ENCODE data around the gene FAM163B. TPM values are rescaled to one million over a fixed set of nuclear protein-coding genes. Genes with fewer than 3 reads are reported as not detected.
"Not testable (repeated sequence)": the region's sequence is repeated elsewhere in the genome, so short reads cannot be mapped to it uniquely, and the experiment has no call there.

Gene FAM163B
- total RNA-seq, 1 donor from 2014 or later: not detected

DNA sequence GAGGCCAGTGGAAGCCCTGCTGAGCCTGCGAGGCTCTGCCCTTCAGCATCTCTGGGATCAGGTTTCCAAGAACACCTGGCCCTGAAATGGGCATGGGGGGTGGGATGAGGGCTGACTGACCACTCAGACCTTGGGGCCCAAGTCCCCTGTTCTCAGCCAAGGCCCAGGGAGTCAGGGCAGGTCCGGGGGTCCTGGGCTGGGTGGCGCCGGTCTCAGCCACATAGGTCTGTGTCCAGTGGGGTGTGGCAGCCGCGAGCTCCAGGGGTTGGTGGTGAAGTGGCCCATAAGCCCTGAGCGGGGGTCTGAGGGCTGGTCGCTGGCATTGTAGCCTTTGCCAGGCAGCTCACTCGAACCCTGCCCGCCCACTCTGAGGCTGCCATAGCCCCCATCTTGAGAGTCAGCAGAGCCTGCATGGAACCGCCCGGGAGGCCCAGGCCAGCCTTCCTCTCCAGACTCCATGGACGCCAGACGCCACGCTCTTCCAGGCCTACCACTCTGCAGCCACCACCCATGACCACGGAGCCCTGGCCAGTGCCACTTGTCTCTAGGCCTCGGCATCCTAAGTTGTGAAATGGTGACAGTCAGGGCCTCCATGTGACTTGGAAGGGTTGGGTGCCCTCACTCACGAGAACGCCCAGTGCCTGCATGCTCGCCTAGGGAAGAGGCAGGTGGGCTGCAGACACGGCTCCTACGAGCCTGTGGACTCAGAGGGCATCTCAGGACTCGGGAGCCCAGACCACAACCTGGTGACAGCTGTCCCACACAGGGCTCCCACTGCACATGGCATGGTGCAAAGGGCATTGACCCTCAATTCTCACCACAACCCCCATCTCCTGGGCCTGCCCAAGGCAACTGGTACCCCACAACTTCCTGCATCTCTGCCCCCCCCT, 20.3 kb upstream of the FAM163B start:
- no peak overlapping the region for H3K27ac Mint-ChIP-seq
- DNase-seq (ENCODE audit: extremely low spot score, unreplicated experiment): no peak
- TF ChIP-seq, protein P1, sequence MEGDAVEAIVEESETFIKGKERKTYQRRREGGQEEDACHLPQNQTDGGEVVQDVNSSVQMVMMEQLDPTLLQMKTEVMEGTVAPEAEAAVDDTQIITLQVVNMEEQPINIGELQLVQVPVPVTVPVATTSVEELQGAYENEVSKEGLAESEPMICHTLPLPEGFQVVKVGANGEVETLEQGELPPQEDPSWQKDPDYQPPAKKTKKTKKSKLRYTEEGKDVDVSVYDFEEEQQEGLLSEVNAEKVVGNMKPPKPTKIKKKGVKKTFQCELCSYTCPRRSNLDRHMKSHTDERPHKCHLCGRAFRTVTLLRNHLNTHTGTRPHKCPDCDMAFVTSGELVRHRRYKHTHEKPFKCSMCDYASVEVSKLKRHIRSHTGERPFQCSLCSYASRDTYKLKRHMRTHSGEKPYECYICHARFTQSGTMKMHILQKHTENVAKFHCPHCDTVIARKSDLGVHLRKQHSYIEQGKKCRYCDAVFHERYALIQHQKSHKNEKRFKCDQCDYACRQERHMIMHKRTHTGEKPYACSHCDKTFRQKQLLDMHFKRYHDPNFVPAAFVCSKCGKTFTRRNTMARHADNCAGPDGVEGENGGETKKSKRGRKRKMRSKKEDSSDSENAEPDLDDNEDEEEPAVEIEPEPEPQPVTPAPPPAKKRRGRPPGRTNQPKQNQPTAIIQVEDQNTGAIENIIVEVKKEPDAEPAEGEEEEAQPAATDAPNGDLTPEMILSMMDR (conservative IDR thresholded peaks at IDR 0.05): no peak
- no peak overlapping the region for H3K4me3 Mint-ChIP-seq
- peaks cover 12% of the 10 kb centered on the region for H3K4me1 Mint-ChIP-seq (ENCODE audit: unreplicated experiment)
- no peaks in the 10 kb centered on the region for H3K36me3 Mint-ChIP-seq
- peaks cover 30% of the 10 kb centered on the region for H3K27me3 Mint-ChIP-seq
- peaks cover 9% of the 10 kb centered on the region for H3K9me3 Mint-ChIP-seq

DNA sequence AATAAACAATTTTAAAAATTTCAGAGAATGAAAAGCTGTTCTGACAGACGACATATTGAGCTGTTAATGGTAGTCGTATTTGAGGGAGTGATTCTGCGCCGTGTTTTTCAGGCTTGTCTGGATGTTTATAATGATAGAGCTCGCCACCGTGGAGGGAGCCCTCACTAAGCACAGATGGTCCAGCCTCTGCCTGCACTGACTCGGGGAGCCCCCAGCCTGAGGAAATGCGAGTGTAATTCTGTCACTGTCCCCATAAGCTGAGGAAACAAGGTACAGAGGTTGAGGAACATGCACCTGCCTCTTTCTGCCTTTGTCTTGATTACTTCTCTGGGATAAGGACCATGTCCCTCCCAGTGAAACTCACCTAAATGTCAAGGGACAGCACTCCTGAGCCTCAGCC, 19.6 kb upstream of the FAM163B start:
- H3K9me3 Mint-ChIP-seq: peaks cover 9% of the 10 kb centered on the region
- peaks cover 8% of the 10 kb centered on the region for H3K4me1 Mint-ChIP-seq (ENCODE audit: unreplicated experiment)
- no peak overlapping the region for H3K27ac Mint-ChIP-seq
- no peak overlapping the region for H3K4me3 Mint-ChIP-seq
- H3K27me3 Mint-ChIP-seq: peaks cover 29% of the 10 kb centered on the region
- no peak for DNase-seq (ENCODE audit: extremely low spot score, unreplicated experiment)
- no peaks in the 10 kb centered on the region for H3K36me3 Mint-ChIP-seq
- TF ChIP-seq, protein P1 (conservative IDR thresholded peaks at IDR 0.05): no peak

DNA sequence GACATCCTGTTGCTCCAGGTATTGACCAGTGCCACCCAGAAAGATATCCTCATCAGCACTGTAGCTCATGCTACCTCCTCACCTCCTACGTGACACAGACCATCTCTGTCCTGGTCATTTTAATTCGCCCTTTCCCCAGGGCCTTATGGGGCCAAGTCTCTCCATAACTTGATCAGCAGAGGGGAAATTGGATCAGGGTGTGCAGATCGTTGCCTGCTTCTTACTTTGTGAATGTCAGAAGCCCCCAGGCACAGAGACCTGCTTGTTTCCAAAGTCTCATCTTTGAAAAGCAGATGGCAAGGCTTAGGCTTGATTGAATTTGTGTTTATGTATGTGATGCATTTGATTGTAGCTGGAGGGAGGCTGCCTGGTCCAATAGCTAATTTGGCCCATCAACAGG, 18.2 kb upstream of the FAM163B start:
- H3K4me3 Mint-ChIP-seq: no peak overlapping the region
- peaks cover 39% of the 10 kb centered on the region for H3K27me3 Mint-ChIP-seq
- peaks cover 9% of the 10 kb centered on the region for H3K9me3 Mint-ChIP-seq
- DNase-seq (ENCODE audit: extremely low spot score, unreplicated experiment): no peak
- H3K4me1 Mint-ChIP-seq (ENCODE audit: unreplicated experiment): no peaks in the 10 kb centered on the region
- H3K27ac Mint-ChIP-seq: no peak overlapping the region
- H3K36me3 Mint-ChIP-seq: no peaks in the 10 kb centered on the region
- TF ChIP-seq, protein P1 (conservative IDR thresholded peaks at IDR 0.05): no peak

DNA sequence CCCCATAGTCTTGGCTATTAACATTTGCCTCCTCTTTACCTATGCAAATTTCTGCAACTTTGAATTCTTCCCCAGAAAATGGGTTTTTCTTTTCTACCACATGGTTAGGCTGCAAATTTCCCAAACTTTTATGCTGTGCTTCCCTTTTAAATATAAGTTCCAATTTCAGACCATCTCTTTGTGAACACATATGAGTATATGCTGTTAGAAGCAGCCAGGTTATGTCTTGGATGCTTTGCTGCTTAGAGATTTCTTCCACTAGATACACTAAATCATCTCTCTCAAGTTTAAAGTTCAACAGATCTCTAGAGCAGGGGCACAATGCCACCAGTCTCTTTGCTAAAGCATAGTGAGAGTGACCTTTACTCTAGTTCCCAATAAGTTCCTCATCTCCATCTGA, 16.8 kb upstream of the FAM163B start:
- H3K9me3 Mint-ChIP-seq; H3K4me3 Mint-ChIP-seq; DNase-seq (ENCODE audit: extremely low spot score, unreplicated experiment); H3K27ac Mint-ChIP-seq; H3K4me1 Mint-ChIP-seq (ENCODE audit: unreplicated experiment); H3K36me3 Mint-ChIP-seq: not testable (repeated sequence)
- peaks cover 50% of the 10 kb centered on the region for H3K27me3 Mint-ChIP-seq

DNA sequence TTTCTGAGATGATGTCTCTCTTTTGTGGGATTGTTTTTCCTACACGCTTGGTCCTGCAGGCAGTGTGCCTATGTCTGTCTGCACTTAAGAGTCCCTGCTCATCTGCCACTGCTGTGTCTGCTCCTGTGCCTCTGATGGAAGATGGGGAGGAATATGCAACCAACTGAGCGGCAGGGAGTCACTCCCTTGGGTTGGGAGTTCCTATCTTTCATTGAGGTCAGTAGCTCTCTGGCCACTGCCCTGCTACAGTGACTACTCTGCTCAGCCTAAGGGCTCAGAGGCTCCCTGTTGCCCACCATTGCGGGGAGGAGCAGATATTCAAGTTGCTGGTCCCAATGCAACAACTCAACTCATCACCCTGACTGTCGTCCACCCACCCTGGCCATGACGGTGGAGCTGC, 13.4 kb upstream of the FAM163B start:
- peaks cover 9% of the 10 kb centered on the region for H3K9me3 Mint-ChIP-seq
- H3K4me1 Mint-ChIP-seq (ENCODE audit: unreplicated experiment): no peaks in the 10 kb centered on the region
- peaks cover 68% of the 10 kb centered on the region for H3K27me3 Mint-ChIP-seq
- H3K27ac Mint-ChIP-seq: no peak overlapping the region
- H3K4me3 Mint-ChIP-seq: no peak overlapping the region
- TF ChIP-seq, protein P1 (conservative IDR thresholded peaks at IDR 0.05): no peak
- DNase-seq (ENCODE audit: extremely low spot score, unreplicated experiment): no peak
- no peaks in the 10 kb centered on the region for H3K36me3 Mint-ChIP-seq

DNA sequence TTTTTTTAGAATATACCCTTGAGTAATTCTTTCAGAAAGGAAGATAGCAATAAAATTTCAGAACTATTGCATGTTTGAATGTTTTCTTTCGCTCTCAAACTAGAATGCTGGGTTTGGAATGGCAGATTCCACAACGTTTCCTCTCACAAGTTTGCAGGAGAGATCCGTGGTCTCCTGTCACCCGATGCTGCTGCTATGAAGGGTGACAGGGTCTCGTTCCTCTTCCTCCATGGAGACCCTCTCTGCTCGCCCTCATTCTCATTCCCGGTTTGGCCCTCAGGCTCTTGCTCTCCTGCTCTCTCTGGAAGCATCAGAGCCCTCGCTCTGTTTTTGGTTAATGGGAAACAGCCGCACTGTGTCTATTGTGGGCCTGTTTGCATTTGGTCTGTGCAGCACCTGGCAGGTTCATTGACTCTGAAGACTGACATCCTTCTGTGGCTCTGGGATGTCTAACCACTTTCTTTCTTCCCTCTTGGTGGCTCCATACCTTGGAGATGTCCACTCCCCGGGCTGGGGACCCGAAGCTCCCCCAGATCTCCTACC, 12.6 kb upstream of the FAM163B start:
- Mint-ChIP-seq H3K4me1 (ENCODE audit: unreplicated experiment) (no peaks in the 10 kb centered on the region), H3K27me3 (peaks cover 65% of the 10 kb centered on the region), H3K27ac (no peak overlapping the region), H3K36me3 (no peaks in the 10 kb centered on the region), H3K4me3 (no peak overlapping the region), H3K9me3 (peaks cover 9% of the 10 kb centered on the region)
- DNase-seq (ENCODE audit: extremely low spot score, unreplicated experiment): no peak
- TF ChIP-seq, protein P1 (conservative IDR thresholded peaks at IDR 0.05): no peak

Measured in type B pancreatic cell (in vitro differentiated cells).